GM12874 (cell line): ENCODE data around the gene SMAD3.

Experiments
- TF ChIP-seq, protein P1 (sequence below): IDR thresholded peaks from 2 replicates; pipeline ENCODE4 v1.5.1; 2011; ENCODE audit warnings: low read depth, mild to moderate bottlenecking, control low read depth, low read length, moderate library complexity; ENCODE audit not compliant: insufficient read depth

Gene SMAD3

GRCh38 chr15:67188551-67189218 is 123.3 kb downstream of the SMAD3 start:
- TF ChIP-seq, protein P1, sequence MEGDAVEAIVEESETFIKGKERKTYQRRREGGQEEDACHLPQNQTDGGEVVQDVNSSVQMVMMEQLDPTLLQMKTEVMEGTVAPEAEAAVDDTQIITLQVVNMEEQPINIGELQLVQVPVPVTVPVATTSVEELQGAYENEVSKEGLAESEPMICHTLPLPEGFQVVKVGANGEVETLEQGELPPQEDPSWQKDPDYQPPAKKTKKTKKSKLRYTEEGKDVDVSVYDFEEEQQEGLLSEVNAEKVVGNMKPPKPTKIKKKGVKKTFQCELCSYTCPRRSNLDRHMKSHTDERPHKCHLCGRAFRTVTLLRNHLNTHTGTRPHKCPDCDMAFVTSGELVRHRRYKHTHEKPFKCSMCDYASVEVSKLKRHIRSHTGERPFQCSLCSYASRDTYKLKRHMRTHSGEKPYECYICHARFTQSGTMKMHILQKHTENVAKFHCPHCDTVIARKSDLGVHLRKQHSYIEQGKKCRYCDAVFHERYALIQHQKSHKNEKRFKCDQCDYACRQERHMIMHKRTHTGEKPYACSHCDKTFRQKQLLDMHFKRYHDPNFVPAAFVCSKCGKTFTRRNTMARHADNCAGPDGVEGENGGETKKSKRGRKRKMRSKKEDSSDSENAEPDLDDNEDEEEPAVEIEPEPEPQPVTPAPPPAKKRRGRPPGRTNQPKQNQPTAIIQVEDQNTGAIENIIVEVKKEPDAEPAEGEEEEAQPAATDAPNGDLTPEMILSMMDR, result no peak

GRCh38 chr15:67189326-67190051 is 124.1 kb downstream of the SMAD3 start:
- TF ChIP-seq, protein P1, result no peak

GRCh38 chr15:67190326-67190725 is 124.9 kb downstream of the SMAD3 start:
- TF ChIP-seq, protein P1, result no peak

DNA sequence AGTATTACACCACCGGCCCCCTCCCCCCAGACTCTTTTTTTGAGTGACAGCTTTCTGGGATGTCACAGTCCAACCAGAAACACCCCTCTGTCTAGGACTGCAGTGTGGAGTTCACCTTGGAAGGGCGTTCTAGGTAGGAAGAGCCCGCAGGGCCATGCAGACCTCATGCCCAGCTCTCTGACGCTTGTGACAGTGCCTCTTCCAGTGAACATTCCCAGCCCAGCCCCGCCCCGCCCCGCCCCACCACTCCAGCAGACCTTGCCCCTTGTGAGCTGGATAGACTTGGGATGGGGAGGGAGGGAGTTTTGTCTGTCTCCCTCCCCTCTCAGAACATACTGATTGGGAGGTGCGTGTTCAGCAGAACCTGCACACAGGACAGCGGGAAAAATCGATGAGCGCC is 125.4 kb downstream of the SMAD3 start:
- TF ChIP-seq, protein P1, result no peak

- TF ChIP-seq, protein P1, result no peak
Observed at GRCh38 chr15:67192185-67192820, 126.9 kb downstream of the SMAD3 start.

- TF ChIP-seq, protein P1, result no peak
Observed at GRCh38 chr15:67193223-67193990, 128.0 kb downstream of the SMAD3 start.
